PFSK-1 (cell line): ENCODE results near the gene AKR1C3.

ENCODE experiments used
- POLR2AphosphoS5 ChIP-seq: IDR thresholded peaks from 2 replicates; pipeline ENCODE4 v1.6.1; 2012; ENCODE audit warnings: low read depth, mild to moderate bottlenecking, control low read depth, low read length, moderate library complexity
- SIN3A ChIP-seq: IDR thresholded peaks from 2 replicates; pipeline ENCODE4 v1.6.1; 2012; ENCODE audit warnings: mild to moderate bottlenecking, low read length, moderate library complexity, borderline replicate concordance; ENCODE audit not compliant: insufficient read depth
- TAF1 ChIP-seq: IDR thresholded peaks from 2 replicates; pipeline ENCODE4 v1.6.1; 2012; ENCODE audit warnings: low read length, control low read depth, borderline replicate concordance; ENCODE audit not compliant: insufficient read depth
- TF ChIP-seq, protein P1 (sequence below), 2 experiments: IDR thresholded peaks; 2 replicates each; pipeline versions ENCODE4 v1.6.1 to v1.8.0; 2011 to 2012; ENCODE audit warnings: low read depth in 2 of 2, low read length in 2 of 2, control low read depth in 1 of 2, inconsistent platforms in 1 of 2, mild to moderate bottlenecking in 1 of 2, moderate library complexity in 1 of 2; ENCODE audit not compliant: insufficient read depth in 1 of 2

- no peak for TF ChIP-seq TAF1
- no peak for TF ChIP-seq POLR2AphosphoS5
- no peak for TF ChIP-seq SIN3A
- TF ChIP-seq, protein P1, sequence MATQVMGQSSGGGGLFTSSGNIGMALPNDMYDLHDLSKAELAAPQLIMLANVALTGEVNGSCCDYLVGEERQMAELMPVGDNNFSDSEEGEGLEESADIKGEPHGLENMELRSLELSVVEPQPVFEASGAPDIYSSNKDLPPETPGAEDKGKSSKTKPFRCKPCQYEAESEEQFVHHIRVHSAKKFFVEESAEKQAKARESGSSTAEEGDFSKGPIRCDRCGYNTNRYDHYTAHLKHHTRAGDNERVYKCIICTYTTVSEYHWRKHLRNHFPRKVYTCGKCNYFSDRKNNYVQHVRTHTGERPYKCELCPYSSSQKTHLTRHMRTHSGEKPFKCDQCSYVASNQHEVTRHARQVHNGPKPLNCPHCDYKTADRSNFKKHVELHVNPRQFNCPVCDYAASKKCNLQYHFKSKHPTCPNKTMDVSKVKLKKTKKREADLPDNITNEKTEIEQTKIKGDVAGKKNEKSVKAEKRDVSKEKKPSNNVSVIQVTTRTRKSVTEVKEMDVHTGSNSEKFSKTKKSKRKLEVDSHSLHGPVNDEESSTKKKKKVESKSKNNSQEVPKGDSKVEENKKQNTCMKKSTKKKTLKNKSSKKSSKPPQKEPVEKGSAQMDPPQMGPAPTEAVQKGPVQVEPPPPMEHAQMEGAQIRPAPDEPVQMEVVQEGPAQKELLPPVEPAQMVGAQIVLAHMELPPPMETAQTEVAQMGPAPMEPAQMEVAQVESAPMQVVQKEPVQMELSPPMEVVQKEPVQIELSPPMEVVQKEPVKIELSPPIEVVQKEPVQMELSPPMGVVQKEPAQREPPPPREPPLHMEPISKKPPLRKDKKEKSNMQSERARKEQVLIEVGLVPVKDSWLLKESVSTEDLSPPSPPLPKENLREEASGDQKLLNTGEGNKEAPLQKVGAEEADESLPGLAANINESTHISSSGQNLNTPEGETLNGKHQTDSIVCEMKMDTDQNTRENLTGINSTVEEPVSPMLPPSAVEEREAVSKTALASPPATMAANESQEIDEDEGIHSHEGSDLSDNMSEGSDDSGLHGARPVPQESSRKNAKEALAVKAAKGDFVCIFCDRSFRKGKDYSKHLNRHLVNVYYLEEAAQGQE (IDR thresholded peaks at IDR 0.05; ENCODE audit: insufficient read depth in 1 of 2, low read depth in 2 of 2, low read length in 2 of 2), result no peak
Measured at GRCh38 chr10:5142199-5142598, 48.0 kb downstream of the AKR1C3 start.
